Fibroblast of villous mesenchyme (primary cell): ENCODE results near the gene DTNB. TPM values are rescaled to one million over a fixed set of nuclear protein-coding genes. Genes with fewer than 3 reads are reported as not detected.

ENCODE experiments used
- DNase-seq: peaks from one replicate; pipeline ENCODE4 v3.0.0-alpha.2; 2010; ENCODE audit warnings: low read depth
- H3K4me3 ChIP-seq: 2 replicates; pipeline ENCODE4 v1.5.1; 2011; ENCODE audit warnings: low read depth, mild to moderate bottlenecking, low read length
- CTCF ChIP-seq: IDR thresholded peaks from 2 replicates; pipeline ENCODE4 v1.5.1; 2012; ENCODE audit warnings: low read depth, mild to moderate bottlenecking, low read length; ENCODE audit not compliant: insufficient read depth
- total RNA-seq: library from RNA; depleted of rRNA; stranded (reverse); fragments of >200 nt; gene quantifications from 2 replicates; pipeline ENCODE4 v1.2.3, GENCODE V29; 2012

Gene DTNB
- total RNA-seq, 1 donor: 5.2 TPM

- H3K4me3 ChIP-seq: no peak overlapping the region
- no peak for TF ChIP-seq CTCF
- no peak for DNase-seq
These were observed 274.8 kb downstream of the DTNB start for GRCh38 chr2:25398534-25398933.

GRCh38 chr2:25397777-25398176 lies 275.6 kb downstream of the DTNB start:
- no peak for DNase-seq
- no peak overlapping the region for H3K4me3 ChIP-seq
- TF ChIP-seq CTCF: no peak

- no peak for DNase-seq
- no peak overlapping the region for H3K4me3 ChIP-seq
- no peak for TF ChIP-seq CTCF
These were observed 284.2 kb downstream of the DTNB start for GRCh38 chr2:25389161-25389560.

- H3K4me3 ChIP-seq: no peak overlapping the region
- no peak for DNase-seq
- TF ChIP-seq CTCF: no peak
These were observed 284.9 kb downstream of the DTNB start for GRCh38 chr2:25388491-25388890.

- no peak for DNase-seq
- no peak overlapping the region for H3K4me3 ChIP-seq
- TF ChIP-seq CTCF: no peak
These were observed 285.4 kb downstream of the DTNB start for GRCh38 chr2:25387876-25388449.

- no peak for DNase-seq
- no peak overlapping the region for H3K4me3 ChIP-seq
- no peak for TF ChIP-seq CTCF
These were observed 286.2 kb downstream of the DTNB start for GRCh38 chr2:25386971-25387875.
